HG03460 (cell line): ENCODE measurements around the gene ADD2.
A peak's percentile ranks its signal among the peaks of the same experiment; 100 is the strongest.

Experiments used
- ATAC-seq: cut with Tn5 transposase; IDR thresholded peaks from one replicate; pipeline ENCODE4 v1.9.1; 2021; ENCODE audit not compliant: unreplicated experiment

ADD2 gene

DNA sequence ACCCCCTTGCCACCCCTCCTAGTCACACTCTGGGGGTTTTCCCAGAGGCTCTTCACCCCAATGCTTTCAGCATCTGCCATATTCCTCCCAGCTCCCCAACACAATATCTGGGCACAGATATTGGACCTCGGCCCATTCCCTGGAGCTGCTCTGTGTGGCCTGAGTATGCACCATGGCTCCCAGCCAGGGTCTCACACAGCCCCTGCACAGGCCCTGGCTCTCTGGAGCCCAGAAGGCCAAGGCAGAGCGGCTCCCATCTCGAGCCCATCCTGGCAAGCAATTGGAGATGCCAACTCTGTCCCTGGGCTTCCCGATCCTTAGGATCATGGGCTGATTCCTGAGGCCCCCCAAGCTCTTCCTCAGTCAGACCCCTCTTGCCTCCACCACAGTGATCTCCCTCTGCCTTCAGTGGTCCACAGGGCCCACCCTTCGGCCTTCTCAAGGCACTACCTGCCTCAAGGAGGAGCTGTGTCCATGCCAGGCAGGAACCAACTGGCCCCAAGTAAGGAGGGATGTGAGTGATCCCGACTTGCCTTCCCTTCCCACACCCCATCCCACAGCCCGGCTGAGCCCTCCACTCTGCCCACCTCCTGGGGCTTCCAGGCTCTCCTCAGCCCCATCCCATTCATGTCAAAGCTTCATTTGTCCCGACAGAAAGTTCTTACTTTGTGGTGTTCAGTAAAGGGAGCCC lies 62.7 kb downstream of the ADD2 start:
- no peak for ATAC-seq

- no peak for ATAC-seq
These were observed 64.0 kb downstream of the ADD2 start for GRCh38 chr2:70703900-70704549.

DNA sequence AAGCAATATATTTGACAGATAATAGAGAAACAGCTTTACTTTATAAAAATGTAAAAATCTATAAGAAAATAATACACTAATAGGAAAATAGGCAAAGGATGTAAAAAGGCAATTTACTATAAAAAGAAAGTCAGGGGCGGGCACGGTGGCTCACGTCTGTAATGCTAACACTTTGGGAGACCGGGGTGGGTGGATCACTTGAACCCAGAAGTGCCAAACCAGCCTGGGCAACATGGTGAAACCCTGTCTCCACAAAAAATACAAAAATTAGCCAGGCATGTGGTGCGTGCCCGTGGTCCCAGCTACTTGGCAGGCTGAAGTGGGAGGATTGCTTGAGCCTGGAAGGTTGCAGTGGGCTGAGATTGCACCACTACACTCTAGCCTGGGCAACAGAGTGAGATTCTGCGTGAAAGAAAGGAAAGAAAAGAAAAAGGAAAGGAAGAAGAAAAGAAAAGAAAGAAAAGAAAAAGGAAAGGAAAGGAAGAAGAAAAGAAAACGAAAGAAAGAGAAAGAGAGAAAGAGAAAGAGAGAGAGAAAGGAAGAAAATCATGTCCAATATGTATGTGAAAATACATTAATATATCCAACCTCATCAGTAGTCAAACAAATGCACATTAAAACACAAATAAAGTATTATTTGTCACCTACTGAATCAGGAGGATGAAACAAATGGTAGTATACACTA lies 65.1 kb downstream of the ADD2 start:
- ATAC-seq = no peak

DNA sequence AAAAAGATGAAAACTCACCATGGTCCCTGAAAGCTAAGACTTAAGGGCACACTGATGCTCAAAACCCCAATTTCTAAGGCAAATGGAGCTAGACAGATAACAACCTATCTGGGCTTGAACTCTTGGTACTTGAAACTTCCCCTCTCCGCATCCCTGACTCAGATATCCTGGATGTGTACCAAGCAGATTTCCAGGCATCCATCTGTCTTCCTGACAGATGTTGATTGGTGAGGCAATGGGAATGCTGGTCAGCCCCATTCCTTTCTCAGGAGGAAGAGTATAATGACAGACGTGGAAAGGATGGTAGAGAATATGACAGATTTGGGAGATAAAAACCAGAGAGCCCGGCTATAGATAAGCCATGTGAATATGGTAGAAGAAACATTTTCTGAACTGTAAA lies 69.2 kb downstream of the ADD2 start:
- no peak for ATAC-seq

GRCh38 chr2:70697603-70698383 lies 70.2 kb downstream of the ADD2 start:
- ATAC-seq = no peak

- no peak for ATAC-seq
These were observed 71.9 kb downstream of the ADD2 start for GRCh38 chr2:70696142-70696541.

GRCh38 chr2:70692256-70692655 lies 75.7 kb downstream of the ADD2 start:
- no peak for ATAC-seq

- no peak for ATAC-seq
These were observed 76.4 kb downstream of the ADD2 start for GRCh38 chr2:70691497-70692140.

GRCh38 chr2:70690846-70691245 lies 77.2 kb downstream of the ADD2 start:
- no peak for ATAC-seq

DNA sequence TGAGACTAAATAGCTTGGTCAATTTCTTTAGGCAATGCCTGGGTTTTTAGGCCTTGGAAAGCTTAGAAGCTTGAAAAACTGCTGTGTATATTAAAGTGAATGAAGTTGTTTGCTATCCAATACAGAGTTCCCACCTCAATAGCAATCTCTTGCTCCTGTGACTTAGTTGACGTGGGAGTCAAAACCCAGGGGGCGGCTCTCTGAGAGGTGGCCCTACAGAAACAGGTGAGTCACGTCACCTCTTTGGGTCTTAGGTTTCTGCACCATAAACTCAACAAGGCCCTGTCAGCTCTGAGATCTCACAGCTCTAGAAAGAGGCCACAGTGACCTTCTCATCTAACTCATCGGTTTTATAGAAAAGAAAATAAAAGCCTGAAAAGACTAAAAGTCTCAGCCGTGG lies 79.6 kb downstream of the ADD2 start:
- ATAC-seq = no peak

DNA sequence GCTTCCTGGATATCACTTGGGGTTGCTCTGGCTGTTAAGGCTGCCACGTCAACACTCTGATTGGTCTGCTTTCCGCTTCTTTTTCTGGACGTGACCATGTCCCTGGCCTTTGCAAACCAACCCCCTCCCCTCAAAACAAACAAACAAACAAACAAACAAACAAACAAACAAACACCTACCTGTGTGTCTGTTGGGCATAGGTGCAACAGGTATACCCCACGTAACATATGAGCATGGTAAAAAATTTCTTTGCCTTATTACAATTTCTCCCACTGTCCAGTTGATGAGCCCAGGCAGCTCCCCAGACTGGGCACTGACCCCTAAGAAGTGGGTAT lies 80.6 kb downstream of the ADD2 start:
- no peak for ATAC-seq

DNA sequence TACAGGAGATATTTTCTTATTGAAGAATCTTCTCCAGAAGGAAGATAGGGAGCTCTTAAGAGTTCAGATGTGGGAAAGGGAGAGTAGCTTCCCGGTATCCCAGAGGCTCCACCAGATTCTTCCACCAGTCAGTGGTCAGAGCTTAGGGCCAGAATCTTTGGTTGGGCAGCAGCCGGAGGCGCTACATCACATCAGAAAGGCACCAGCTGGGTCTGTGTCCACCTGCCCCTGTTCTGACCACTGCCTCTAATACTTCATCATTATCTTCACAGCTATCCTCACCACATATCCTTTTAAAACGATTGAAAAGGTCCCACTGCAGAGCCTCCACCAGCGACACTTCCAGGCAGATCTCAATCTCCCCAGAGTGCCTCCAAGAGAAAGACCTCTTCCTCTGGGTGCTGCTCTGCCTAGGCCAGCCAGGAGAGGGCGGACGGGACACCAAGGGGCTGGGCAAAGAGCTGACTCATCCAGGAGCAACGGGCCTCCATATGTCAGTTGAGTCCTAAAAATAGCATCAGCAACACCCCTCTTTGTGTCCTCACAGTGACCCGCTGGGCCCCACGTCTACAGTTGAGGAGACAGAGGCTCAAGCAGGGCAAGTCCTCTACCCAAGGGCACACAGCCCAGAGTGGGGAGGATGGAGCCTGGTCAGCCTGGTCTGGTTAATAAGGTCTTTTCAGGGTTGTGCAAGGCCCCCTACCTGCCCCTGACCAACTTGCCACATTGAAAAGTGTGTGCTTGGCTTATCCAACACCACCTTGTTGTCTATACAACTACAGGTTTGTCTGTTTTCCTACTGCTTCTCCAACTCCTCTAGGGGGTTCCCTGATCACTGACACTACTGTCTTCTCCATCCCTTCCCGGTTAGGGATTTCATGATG lies 81.2 kb downstream of the ADD2 start:
- peak; percentile 49 for ATAC-seq

GRCh38 chr2:70685771-70686171 lies 82.2 kb downstream of the ADD2 start:
- no peak for ATAC-seq

- no peak for ATAC-seq
These were observed 83.0 kb downstream of the ADD2 start for GRCh38 chr2:70684846-70685622.

DNA sequence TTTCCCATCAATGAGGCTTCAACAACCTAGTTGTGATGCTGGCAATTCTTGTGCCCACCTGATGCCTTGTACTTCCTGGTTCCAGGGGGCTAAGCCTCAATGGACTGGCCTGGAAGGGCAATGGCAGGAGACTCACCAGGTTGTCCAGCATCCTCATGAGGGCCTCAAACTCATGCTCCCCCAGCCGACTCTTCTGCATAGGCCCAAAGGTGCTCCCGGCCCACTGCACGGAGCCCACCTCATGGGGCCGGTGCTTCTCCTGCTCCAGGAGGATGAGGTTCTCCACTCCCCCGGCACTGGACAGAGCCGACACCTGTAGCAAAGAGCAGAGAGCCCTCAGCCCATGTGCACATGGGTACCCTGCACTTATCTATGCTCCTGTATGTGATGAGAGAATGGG lies 84.5 kb downstream of the ADD2 start:
- ATAC-seq = no peak

DNA sequence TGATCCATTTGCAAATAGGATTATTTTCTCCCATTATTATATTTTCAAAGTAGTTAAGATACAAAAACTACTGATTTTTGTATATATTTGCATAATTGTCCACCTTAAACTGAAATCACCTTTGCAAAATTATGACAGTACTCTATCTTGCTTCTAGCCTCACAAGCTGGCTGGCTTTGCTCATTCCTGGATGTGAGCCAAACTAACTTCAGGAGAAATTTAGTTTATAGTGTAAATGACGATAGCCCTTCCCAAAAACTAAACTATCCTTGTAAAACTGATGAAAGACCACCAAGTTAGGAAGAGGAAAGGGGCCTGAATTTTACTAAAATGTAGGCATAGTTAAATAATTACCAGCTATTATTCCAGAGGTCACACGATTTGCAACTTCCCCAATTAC lies 87.3 kb downstream of the ADD2 start:
- ATAC-seq = no peak

- ATAC-seq = no peak
These were observed 88.7 kb downstream of the ADD2 start for GRCh38 chr2:70679259-70679658.

GRCh38 chr2:70678576-70679143 lies 89.3 kb downstream of the ADD2 start:
- ATAC-seq = no peak
